Measurements from ENCODE around the gene SCT. TPM values are rescaled to one million over a fixed set of nuclear protein-coding genes. Genes with fewer than 3 reads are reported as not detected.

SCT gene
- polyA plus RNA-seq, 3 donors, result not detected

DNA sequence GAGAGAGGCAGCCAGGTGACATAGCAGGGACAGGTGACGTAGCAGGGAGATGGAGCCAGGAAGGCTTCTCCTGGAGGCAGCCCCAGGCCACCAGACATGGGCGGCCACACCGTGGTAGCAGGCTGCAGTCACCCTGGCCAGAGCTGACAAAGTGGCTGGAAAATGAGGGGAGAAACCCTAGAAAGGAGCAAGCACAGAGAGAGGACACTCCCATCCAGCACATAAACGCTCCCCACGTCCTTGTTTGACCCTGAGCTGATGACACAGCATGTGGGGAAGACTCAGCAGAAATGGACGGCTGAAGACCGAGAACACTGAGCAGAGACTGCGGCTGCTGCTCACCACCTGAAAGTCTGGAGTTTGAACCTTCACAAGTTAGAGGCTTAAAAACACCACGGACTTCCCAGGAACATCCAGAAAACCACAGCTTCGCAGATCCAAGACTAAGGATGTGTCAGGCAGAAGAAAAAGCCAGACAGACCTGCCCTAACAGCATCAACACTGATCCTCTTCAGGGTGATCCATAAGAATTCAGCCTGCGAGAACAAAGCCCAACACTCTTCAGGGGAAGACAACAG, 38.8 kb upstream of the SCT start:
- Mint-ChIP-seq H3K4me3 (no peak overlapping the region), H3K36me3 (peaks cover 35 to 74% of the 10 kb centered on the region in 2 donors), H3K9me3 (peaks cover 0 to 2% (median 0%) of the 10 kb centered on the region in 7 donors), H3K4me1 (peaks cover 5% of the 10 kb centered on the region), H3K27ac (peak overlapping the region in 3 of 7 donors; percentile 15 to 70 (median 16)), H3K27me3 (ENCODE audit: low read depth in 3 of 3) (peaks cover 0 to 4% (median 1%) of the 10 kb centered on the region in 3 donors)
- TF ChIP-seq, protein P1, sequence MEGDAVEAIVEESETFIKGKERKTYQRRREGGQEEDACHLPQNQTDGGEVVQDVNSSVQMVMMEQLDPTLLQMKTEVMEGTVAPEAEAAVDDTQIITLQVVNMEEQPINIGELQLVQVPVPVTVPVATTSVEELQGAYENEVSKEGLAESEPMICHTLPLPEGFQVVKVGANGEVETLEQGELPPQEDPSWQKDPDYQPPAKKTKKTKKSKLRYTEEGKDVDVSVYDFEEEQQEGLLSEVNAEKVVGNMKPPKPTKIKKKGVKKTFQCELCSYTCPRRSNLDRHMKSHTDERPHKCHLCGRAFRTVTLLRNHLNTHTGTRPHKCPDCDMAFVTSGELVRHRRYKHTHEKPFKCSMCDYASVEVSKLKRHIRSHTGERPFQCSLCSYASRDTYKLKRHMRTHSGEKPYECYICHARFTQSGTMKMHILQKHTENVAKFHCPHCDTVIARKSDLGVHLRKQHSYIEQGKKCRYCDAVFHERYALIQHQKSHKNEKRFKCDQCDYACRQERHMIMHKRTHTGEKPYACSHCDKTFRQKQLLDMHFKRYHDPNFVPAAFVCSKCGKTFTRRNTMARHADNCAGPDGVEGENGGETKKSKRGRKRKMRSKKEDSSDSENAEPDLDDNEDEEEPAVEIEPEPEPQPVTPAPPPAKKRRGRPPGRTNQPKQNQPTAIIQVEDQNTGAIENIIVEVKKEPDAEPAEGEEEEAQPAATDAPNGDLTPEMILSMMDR (IDR thresholded peaks at IDR 0.05), result no peak
- H3K36me3 ChIP-seq (replicated peaks in 1 of 2; ENCODE audit: control insufficient read depth in 1 of 2, insufficient read depth in 2 of 2, low read length in 2 of 2), result peaks cover 29 to 43% of the 10 kb centered on the region in 2 donors
- H3K4me2 ChIP-seq (replicated peaks; ENCODE audit: extremely low read depth, low read length, poor library complexity, severe bottlenecking), result no peak overlapping the region
- WGBS (ENCODE audit: insufficient coverage), result 35% methylated on average over 8 of the region's 11 CpGs
- no peaks in the 10 kb centered on the region for H3K9me3 ChIP-seq (replicated peaks in 1 of 2; ENCODE audit: control insufficient read depth in 1 of 2, insufficient read depth in 1 of 2, low read length in 2 of 2)
- no peak overlapping the region for H3K9ac ChIP-seq (ENCODE audit: insufficient read depth, low read length, poor library complexity, severe bottlenecking)
- H3K27me3 ChIP-seq (ENCODE audit: control insufficient read depth in 2 of 2, insufficient read depth in 2 of 2, low read length in 2 of 2), result no peaks in the 10 kb centered on the region
- peaks cover 16% of the 10 kb centered on the region for H4K20me1 ChIP-seq (ENCODE audit: insufficient read depth, low read length)
- H2AFZ ChIP-seq (ENCODE audit: insufficient read depth, low read depth, low read length, poor library complexity, severe bottlenecking), result no peak overlapping the region
- intact Hi-C loops (cut with micrococcal nuclease), result no loop called here
- no peak overlapping the region for H3K4me3 ChIP-seq (replicated peaks in 1 of 3; ENCODE audit: low read depth in 2 of 3, low read length in 3 of 3)
- H3K27ac ChIP-seq (ENCODE audit: low read depth in 1 of 2, low read length in 2 of 2), result no peak overlapping the region
- DNase-seq, result no peak
- peaks cover 5% of the 10 kb centered on the region for H3K79me2 ChIP-seq (ENCODE audit: insufficient read depth, low read length)
- no peaks in the 10 kb centered on the region for H3K4me1 ChIP-seq (ENCODE audit: control insufficient read depth in 1 of 2, insufficient read depth in 2 of 2, low read length in 2 of 2)

DNA sequence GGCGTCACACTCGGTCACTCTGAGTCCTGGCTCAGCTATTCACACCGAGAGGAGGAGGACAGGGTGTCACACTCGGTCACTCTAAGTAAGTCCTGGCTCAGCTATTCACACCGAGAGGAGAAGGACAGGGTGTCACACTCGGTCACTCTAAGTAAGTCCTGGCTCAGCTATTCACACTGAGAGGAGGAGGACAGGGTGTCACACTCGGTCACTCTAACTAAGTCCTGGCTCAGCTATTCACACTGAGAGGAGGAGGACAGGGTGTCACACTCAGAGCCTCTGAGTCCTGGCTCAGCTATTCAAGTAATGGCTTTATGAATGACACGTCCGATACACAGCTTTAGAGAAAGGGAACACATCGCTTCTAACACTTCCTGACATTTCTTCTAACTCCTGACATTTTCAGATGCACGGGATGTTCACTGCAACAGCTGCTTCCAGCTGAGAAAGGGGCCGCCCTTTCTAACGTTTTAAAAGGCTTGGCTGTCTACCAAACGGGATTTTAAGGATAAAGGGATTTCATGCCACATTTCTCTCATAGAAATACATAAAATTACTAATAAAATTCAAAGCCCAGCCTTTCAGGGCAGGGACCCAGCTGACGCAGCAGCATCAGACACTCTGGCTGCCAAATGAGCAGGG, 38.2 kb upstream of the SCT start:
- Mint-ChIP-seq H3K27me3 (ENCODE audit: low read depth in 3 of 3) (peaks cover 1 to 4% (median 2%) of the 10 kb centered on the region in 3 donors), H3K9me3 (peaks cover 0 to 2% (median 0%) of the 10 kb centered on the region in 7 donors), H3K4me3 (no peak overlapping the region), H3K36me3 (peaks cover 39 to 73% of the 10 kb centered on the region in 2 donors), H3K4me1 (peaks cover 5% of the 10 kb centered on the region), H3K27ac (no peak overlapping the region)
- no peak overlapping the region for H3K9ac ChIP-seq (ENCODE audit: insufficient read depth, low read length, poor library complexity, severe bottlenecking)
- no peaks in the 10 kb centered on the region for H3K27me3 ChIP-seq (ENCODE audit: control insufficient read depth in 2 of 2, insufficient read depth in 2 of 2, low read length in 2 of 2)
- no peaks in the 10 kb centered on the region for H3K9me3 ChIP-seq (replicated peaks in 1 of 2; ENCODE audit: control insufficient read depth in 1 of 2, insufficient read depth in 1 of 2, low read length in 2 of 2)
- no peak overlapping the region for H2AFZ ChIP-seq (ENCODE audit: insufficient read depth, low read depth, low read length, poor library complexity, severe bottlenecking)
- peaks cover 16% of the 10 kb centered on the region for H4K20me1 ChIP-seq (ENCODE audit: insufficient read depth, low read length)
- no peak overlapping the region for H3K4me3 ChIP-seq (replicated peaks in 1 of 3; ENCODE audit: low read depth in 2 of 3, low read length in 3 of 3)
- H3K27ac ChIP-seq (ENCODE audit: low read depth in 1 of 2, low read length in 2 of 2), result no peak overlapping the region
- no peak for DNase-seq
- 100% methylated on average over 4 of the region's 15 CpGs for WGBS (ENCODE audit: insufficient coverage)
- H3K4me2 ChIP-seq (replicated peaks; ENCODE audit: extremely low read depth, low read length, poor library complexity, severe bottlenecking), result no peak overlapping the region
- H3K36me3 ChIP-seq (replicated peaks in 1 of 2; ENCODE audit: control insufficient read depth in 1 of 2, insufficient read depth in 2 of 2, low read length in 2 of 2), result peaks cover 35 to 49% of the 10 kb centered on the region in 2 donors
- H3K4me1 ChIP-seq (ENCODE audit: control insufficient read depth in 1 of 2, insufficient read depth in 2 of 2, low read length in 2 of 2), result no peaks in the 10 kb centered on the region
- TF ChIP-seq, protein P1 (IDR thresholded peaks at IDR 0.05), result no peak
- peaks cover 5% of the 10 kb centered on the region for H3K79me2 ChIP-seq (ENCODE audit: insufficient read depth, low read length)
- intact Hi-C loops (cut with micrococcal nuclease), result no loop called here
